Kidney epithelial cell (primary cell): ENCODE results near the gene GGTLC1. TPM values are rescaled to one million over a fixed set of nuclear protein-coding genes. Genes with fewer than 3 reads are reported as not detected.

Experiments
- DNase-seq: peaks from one replicate; pipeline ENCODE4 v3.0.0-alpha.2; 2010; ENCODE audit warnings: low read depth
- H3K27me3 ChIP-seq: 2 replicates; pipeline ENCODE4 v1.6.0; 2011; ENCODE audit warnings: low read length; ENCODE audit not compliant: control insufficient read depth, insufficient read depth
- H3K36me3 ChIP-seq: 2 replicates; pipeline ENCODE4 v1.5.1; 2011; ENCODE audit warnings: low read length; ENCODE audit not compliant: control insufficient read depth, insufficient read depth
- H3K4me3 ChIP-seq: 2 replicates; pipeline ENCODE4 v1.5.1; 2011; ENCODE audit warnings: low read depth, mild to moderate bottlenecking, control low read depth, low read length
- CTCF ChIP-seq: IDR thresholded peaks from 2 replicates; pipeline ENCODE4 v1.5.1; 2011; ENCODE audit warnings: mild to moderate bottlenecking, moderate library complexity, low read length, control low read depth, inconsistent platforms; ENCODE audit not compliant: insufficient read depth, poor library complexity, severe bottlenecking
- total RNA-seq: library from RNA; depleted of rRNA; stranded (reverse); fragments of >200 nt; gene quantifications from 2 replicates; pipeline ENCODE4 v1.2.3, GENCODE V29; 2015

Gene GGTLC1
- total RNA-seq, 1 donor from 2014 or later, result not detected

GRCh38 chr20:23971310-23971709 is 17.3 kb downstream of the GGTLC1 start:
- no peaks in the 10 kb centered on the region for H3K27me3 ChIP-seq
- no peak overlapping the region for H3K4me3 ChIP-seq
- no peak for DNase-seq
- H3K36me3 ChIP-seq, result no peaks in the 10 kb centered on the region
- no peak for TF ChIP-seq CTCF

GRCh38 chr20:23970049-23970448 is 18.5 kb downstream of the GGTLC1 start:
- H3K27me3 ChIP-seq, result no peaks in the 10 kb centered on the region
- H3K4me3 ChIP-seq, result no peak overlapping the region
- H3K36me3 ChIP-seq, result no peaks in the 10 kb centered on the region
- TF ChIP-seq CTCF, result no peak
- DNase-seq, result no peak

GRCh38 chr20:23967616-23967979 is 21.0 kb downstream of the GGTLC1 start:
- DNase-seq, result no peak
- Histone ChIP-seq H3K4me3 (no peak overlapping the region), H3K27me3 (no peaks in the 10 kb centered on the region), H3K36me3 (no peaks in the 10 kb centered on the region)
- TF ChIP-seq CTCF, result no peak

- H3K27me3 ChIP-seq, result no peaks in the 10 kb centered on the region
- H3K36me3 ChIP-seq, result no peaks in the 10 kb centered on the region
- DNase-seq, result no peak
- H3K4me3 ChIP-seq, result no peak overlapping the region
- no peak for TF ChIP-seq CTCF
Measured at GRCh38 chr20:23966927-23967615, 21.5 kb downstream of the GGTLC1 start.

GRCh38 chr20:23966298-23966697 is 22.3 kb downstream of the GGTLC1 start:
- no peak for DNase-seq
- no peak for TF ChIP-seq CTCF
- Histone ChIP-seq H3K4me3 (no peak overlapping the region), H3K27me3 (no peaks in the 10 kb centered on the region), H3K36me3 (no peaks in the 10 kb centered on the region)

GRCh38 chr20:23963941-23964340 is 24.6 kb downstream of the GGTLC1 start:
- DNase-seq, result no peak
- Histone ChIP-seq H3K27me3 (no peaks in the 10 kb centered on the region), H3K36me3 (no peaks in the 10 kb centered on the region), H3K4me3 (no peak overlapping the region)
- TF ChIP-seq CTCF, result no peak
